Prostate gland (tissue), 2 donors: ENCODE results near the gene BLOC1S1.

Experiments used
- POLR2AphosphoS5 ChIP-seq: sonication (generic); formaldehyde crosslinking; IDR thresholded peaks from one replicate; pipeline ENCODE4 v1.6.1; 2017; ENCODE audit warnings: antibody characterized with exemption
- TF ChIP-seq, protein P1 (sequence below), 4 experiments: fragments of 200-600 bp in 2 of 4; fragments of 450-650 bp in 2 of 4; sonication (generic) in 2 of 4; IDR thresholded peaks; 1 replicate in 3 of 4; 2 replicates in 1 of 4; pipeline ENCODE4 v1.5.1; 2016 to 2019; ENCODE audit warnings: antibody characterized with exemption in 4 of 4, mild to moderate bottlenecking in 2 of 4, moderate library complexity in 2 of 4

DNA sequence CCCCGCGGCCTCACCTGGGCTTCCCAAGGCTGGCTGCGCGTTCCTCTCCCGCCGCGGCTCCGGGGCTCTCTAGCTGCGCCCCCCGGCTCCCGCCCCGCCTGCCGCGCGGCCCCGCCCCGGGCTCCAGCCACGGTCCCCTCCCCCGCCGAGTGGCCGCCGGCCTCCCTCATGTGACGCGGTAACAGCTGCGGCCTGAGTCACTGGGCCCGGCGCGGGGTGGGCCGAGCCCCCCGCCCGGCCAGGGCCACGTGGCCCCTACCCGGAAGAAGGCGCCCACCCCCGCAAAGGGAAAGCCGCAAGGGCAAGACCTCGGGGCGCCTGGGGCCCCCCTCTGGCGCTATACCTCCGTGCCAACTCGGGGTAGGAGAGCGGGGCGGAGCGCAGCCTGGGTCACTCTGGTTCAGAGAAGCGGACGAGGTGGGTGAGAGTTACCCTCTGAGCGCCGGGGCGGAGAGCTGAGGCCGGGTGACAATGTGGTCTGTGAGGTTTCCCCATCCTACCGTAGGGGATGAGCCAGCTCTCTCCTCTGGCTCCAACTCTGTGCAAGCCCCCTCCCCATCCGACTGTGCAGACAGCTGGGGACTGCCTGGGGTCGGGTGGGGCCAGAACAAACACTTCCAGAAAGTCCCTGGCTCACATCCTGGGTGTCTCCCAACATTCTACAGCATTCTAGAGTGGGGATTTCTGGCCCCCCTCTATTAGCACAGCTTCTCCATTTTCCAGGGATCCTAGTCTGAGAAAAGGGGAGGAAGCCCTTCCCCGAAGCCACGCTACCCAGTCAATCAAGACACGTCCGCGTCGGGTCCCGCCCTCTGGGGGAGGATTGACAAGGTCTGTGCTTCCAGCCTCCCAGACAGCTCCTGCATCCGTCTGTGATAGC lies 13.3 kb downstream of the BLOC1S1 start, which contains the start of gene CD63:
- peak; percentile 85 for TF ChIP-seq POLR2AphosphoS5
- TF ChIP-seq, protein P1, sequence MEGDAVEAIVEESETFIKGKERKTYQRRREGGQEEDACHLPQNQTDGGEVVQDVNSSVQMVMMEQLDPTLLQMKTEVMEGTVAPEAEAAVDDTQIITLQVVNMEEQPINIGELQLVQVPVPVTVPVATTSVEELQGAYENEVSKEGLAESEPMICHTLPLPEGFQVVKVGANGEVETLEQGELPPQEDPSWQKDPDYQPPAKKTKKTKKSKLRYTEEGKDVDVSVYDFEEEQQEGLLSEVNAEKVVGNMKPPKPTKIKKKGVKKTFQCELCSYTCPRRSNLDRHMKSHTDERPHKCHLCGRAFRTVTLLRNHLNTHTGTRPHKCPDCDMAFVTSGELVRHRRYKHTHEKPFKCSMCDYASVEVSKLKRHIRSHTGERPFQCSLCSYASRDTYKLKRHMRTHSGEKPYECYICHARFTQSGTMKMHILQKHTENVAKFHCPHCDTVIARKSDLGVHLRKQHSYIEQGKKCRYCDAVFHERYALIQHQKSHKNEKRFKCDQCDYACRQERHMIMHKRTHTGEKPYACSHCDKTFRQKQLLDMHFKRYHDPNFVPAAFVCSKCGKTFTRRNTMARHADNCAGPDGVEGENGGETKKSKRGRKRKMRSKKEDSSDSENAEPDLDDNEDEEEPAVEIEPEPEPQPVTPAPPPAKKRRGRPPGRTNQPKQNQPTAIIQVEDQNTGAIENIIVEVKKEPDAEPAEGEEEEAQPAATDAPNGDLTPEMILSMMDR (IDR thresholded peaks at IDR 0.05): no peak
